DOHH2 (cell line): Measurements from ENCODE around the gene PGGHG.

ENCODE experiments used
- CTCF ChIP-seq: fragments of 200-600 bp; sonication (generic); IDR thresholded peaks from one replicate; pipeline ENCODE4 v1.5.1; 2014; ENCODE audit warnings: antibody characterized with exemption, mild to moderate bottlenecking, low read depth, low read length; ENCODE audit not compliant: poor library complexity, severe bottlenecking
- EZH2phosphoT487 ChIP-seq: fragments of 200-600 bp; sonication (generic); IDR thresholded peaks from 2 replicates; pipeline ENCODE4 v1.6.1; 2017; ENCODE audit warnings: borderline replicate concordance, mild to moderate bottlenecking, antibody characterized with exemption, low read length, moderate library complexity, mixed read lengths

GRCh38 chr11:342328-342727 lies 53.4 kb downstream of the PGGHG start:
- TF ChIP-seq CTCF (no peak), EZH2phosphoT487 (no peak)
